Anterior cingulate cortex (tissue), 58 donors: ENCODE data around the gene MAGI1.

Experiments used
- DNase-seq, 58 donors: peaks; one replicate each; lab custom pipeline; 2025; lab: John Stamatoyannopoulos, UW

Gene MAGI1

GRCh38 chr3:65484964-65485363, 553.8 kb downstream of the MAGI1 start:
- DNase-seq, result no peak

- peak in 50 of 58 donors; percentile 7 to 84 (median 47) for DNase-seq
Measured at GRCh38 chr3:65483480-65483879, 555.2 kb downstream of the MAGI1 start.

- no peak for DNase-seq
Measured at GRCh38 chr3:65483011-65483410, 555.7 kb downstream of the MAGI1 start.

- no peak for DNase-seq
Measured at GRCh38 chr3:65481085-65481484, 557.6 kb downstream of the MAGI1 start.

GRCh38 chr3:65479990-65480389, 558.7 kb downstream of the MAGI1 start:
- DNase-seq, result no peak

GRCh38 chr3:65478551-65479500, 559.9 kb downstream of the MAGI1 start:
- peak in 15 of 58 donors; percentile 3 to 56 (median 12) for DNase-seq

- peak in 6 of 58 donors; percentile 1 to 50 (median 14) for DNase-seq
Measured at GRCh38 chr3:65473736-65474135, 565.0 kb downstream of the MAGI1 start.

- DNase-seq, result peak in 1 of 58 donors; percentile 2
Measured at GRCh38 chr3:65472501-65472900, 566.2 kb downstream of the MAGI1 start.

GRCh38 chr3:65466300-65466988, 572.3 kb downstream of the MAGI1 start:
- DNase-seq, result no peak

- no peak for DNase-seq
Measured at GRCh38 chr3:65449841-65450428, 588.8 kb downstream of the MAGI1 start.

- DNase-seq, result no peak
Measured at GRCh38 chr3:65448120-65448519, 590.6 kb downstream of the MAGI1 start.

- no peak for DNase-seq
Measured at GRCh38 chr3:65445573-65446169, 593.0 kb downstream of the MAGI1 start.

GRCh38 chr3:65444447-65444815, 594.3 kb downstream of the MAGI1 start:
- no peak for DNase-seq

GRCh38 chr3:65443739-65444446, 594.8 kb downstream of the MAGI1 start:
- DNase-seq, result no peak

- peak in 52 of 58 donors; percentile 8 to 73 (median 42) for DNase-seq
Measured at GRCh38 chr3:65439641-65440284, 599.0 kb downstream of the MAGI1 start.

GRCh38 chr3:65438612-65439011, 600.1 kb downstream of the MAGI1 start:
- no peak for DNase-seq

GRCh38 chr3:65438096-65438495, 600.6 kb downstream of the MAGI1 start:
- no peak for DNase-seq

- peak in 16 of 58 donors; percentile 1 to 35 (median 12) for DNase-seq
Measured at GRCh38 chr3:65436580-65436979, 602.1 kb downstream of the MAGI1 start.

GRCh38 chr3:65433480-65433879, 605.2 kb downstream of the MAGI1 start:
- DNase-seq, result no peak
